PC-9 (cell line): ENCODE data around the gene OPRM1. TPM values are rescaled to one million over a fixed set of nuclear protein-coding genes. Genes with fewer than 3 reads are reported as not detected.

ENCODE experiments used
- BruUV-seq: library from RNA; stranded (reverse); fragments of 400-500 nt; replicated peaks from 2 replicates; lab custom pipeline; 2021; lab: Mats Ljungman, UMichigan
- CTCF ChIA-PET: fragments of 300-600 bp; sonication (Branson Sonifier 250); formaldehyde crosslinking; loops from one replicate; lab custom pipeline; 2022; ENCODE audit warnings: antibody characterized with exemption; lab: Charles Lee
- POLR2A ChIA-PET: fragments of 300-600 bp; sonication (Branson Sonifier 250); formaldehyde crosslinking; loops from one replicate; lab custom pipeline; 2022; ENCODE audit warnings: antibody characterized with exemption; ENCODE audit not compliant: unreplicated experiment; lab: Charles Lee
- DNase-seq, 2 experiments: peaks; one replicate each; pipeline versions ENCODE4 v3.0.0 to v3.0.0-alpha.2; 2015 to 2022; ENCODE audit warnings: mixed read lengths in 1 of 2
- H2AFZ ChIP-seq: fragments of 200-600 bp; sonication (generic); 2 replicates; pipeline ENCODE4 v1.8.1; 2017; ENCODE audit warnings: antibody characterized with exemption
- H3F3A ChIP-seq: fragments of 200-600 bp; sonication (generic); 2 replicates; pipeline ENCODE4 v1.8.1; 2017; ENCODE audit warnings: antibody characterized with exemption, mild to moderate bottlenecking, low read depth; ENCODE audit not compliant: insufficient read depth
- H3K27ac ChIP-seq: fragments of 200-600 bp; sonication (generic); 2 replicates; pipeline ENCODE4 v1.6.1; 2016; ENCODE audit warnings: mixed run types
- H3K27me3 ChIP-seq: fragments of 200-600 bp; sonication (generic); 2 replicates; pipeline ENCODE4 v1.6.1; 2016; ENCODE audit warnings: low read depth, mixed run types; ENCODE audit not compliant: insufficient read depth
- H3K36me3 ChIP-seq: fragments of 200-600 bp; sonication (generic); 2 replicates; pipeline ENCODE4 v1.6.1; 2016; ENCODE audit warnings: low read depth, mixed run types
- H3K4me1 ChIP-seq: fragments of 200-600 bp; sonication (generic); replicated peaks from 2 replicates; pipeline ENCODE4 v1.6.1; 2016; ENCODE audit warnings: mixed run types; ENCODE audit not compliant: insufficient read depth
- H3K4me2 ChIP-seq: fragments of 200-600 bp; sonication (generic); 2 replicates; pipeline ENCODE4 v1.6.1; 2017; ENCODE audit warnings: mixed run types
- H3K4me3 ChIP-seq: fragments of 200-600 bp; sonication (generic); 2 replicates; pipeline ENCODE4 v1.6.1; 2016; ENCODE audit warnings: mixed run types
- H3K79me2 ChIP-seq: fragments of 200-600 bp; sonication (generic); 2 replicates; pipeline ENCODE4 v1.6.1; 2017; ENCODE audit warnings: low read depth, mixed run types
- H3K9me2 ChIP-seq: fragments of 200-600 bp; sonication (generic); 2 replicates; pipeline ENCODE4 v1.8.1; 2017; ENCODE audit warnings: mild to moderate bottlenecking; ENCODE audit not compliant: insufficient read depth
- H3K9me3 ChIP-seq: fragments of 200-600 bp; sonication (generic); 2 replicates; pipeline ENCODE4 v1.8.1; 2016; ENCODE audit warnings: low read depth; ENCODE audit not compliant: insufficient read depth
- H4K20me1 ChIP-seq: fragments of 200-600 bp; sonication (generic); 2 replicates; pipeline ENCODE4 v1.8.1; 2017; ENCODE audit not compliant: insufficient read depth
- EZH2 ChIP-seq: fragments of 200-600 bp; sonication (generic); IDR thresholded peaks from 2 replicates; pipeline ENCODE4 v1.8.0; 2017; ENCODE audit warnings: antibody characterized with exemption, low read depth
- intact Hi-C: fragments of 100-400 bp; cut with micrococcal nuclease; formaldehyde crosslinking; loops from one replicate; pipeline ENCODE4 v1.10.0; 2022; ENCODE audit not compliant: unreplicated experiment
- total RNA-seq: library from RNA; stranded (reverse); gene quantifications from 2 replicates; pipeline ENCODE4 v1.2.3, GENCODE V29; 2021
- TF ChIP-seq, protein P1 (sequence below): fragments of 200-600 bp; sonication (generic); conservative IDR thresholded peaks from 2 replicates; pipeline ENCODE4 v1.6.1; 2017; ENCODE audit warnings: mixed run types, antibody characterized with exemption, mild to moderate bottlenecking, moderate library complexity

OPRM1 gene
- total RNA-seq, 1 experiment from 2014 or later = not detected

DNA sequence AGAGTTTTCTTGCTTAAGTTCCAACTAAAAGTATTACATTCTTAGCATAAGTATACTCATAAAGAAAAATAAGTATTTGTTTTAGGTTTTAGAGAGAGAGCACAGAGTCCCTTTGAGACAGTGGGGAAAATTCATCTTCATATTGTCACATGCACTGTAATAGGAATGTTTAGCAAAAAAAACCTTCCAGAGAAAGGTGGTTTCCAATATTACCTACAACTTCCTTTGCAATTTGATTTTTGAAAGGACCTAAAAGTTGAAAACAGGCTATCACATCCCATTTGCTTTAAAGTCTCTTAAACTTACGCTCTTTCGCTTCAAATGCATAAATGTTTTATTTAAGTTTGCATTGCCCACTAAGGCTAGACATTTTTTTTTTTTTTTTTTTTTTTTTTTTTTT, 86.4 kb downstream of the OPRM1 start:
- Histone ChIP-seq H3K4me1 (no peaks in the 10 kb centered on the region), H3K9me2 (no peaks in the 10 kb centered on the region), H3K4me3 (no peak overlapping the region), H4K20me1 (no peaks in the 10 kb centered on the region), H3K27ac (no peak overlapping the region), H3K9me3 (no peaks in the 10 kb centered on the region), H3K36me3 (no peaks in the 10 kb centered on the region), H2AFZ (no peak overlapping the region), H3K4me2 (no peak overlapping the region), H3K27me3 (no peaks in the 10 kb centered on the region), H3K79me2 (no peaks in the 10 kb centered on the region), H3F3A (no peaks in the 10 kb centered on the region)
- DNase-seq = no peak
- ChIA-PET CTCF (no interaction called here), POLR2A (no interaction called here)
- intact Hi-C loops = no loop called here
- no TSS peak for BruUV-seq
- TF ChIP-seq, protein P1, sequence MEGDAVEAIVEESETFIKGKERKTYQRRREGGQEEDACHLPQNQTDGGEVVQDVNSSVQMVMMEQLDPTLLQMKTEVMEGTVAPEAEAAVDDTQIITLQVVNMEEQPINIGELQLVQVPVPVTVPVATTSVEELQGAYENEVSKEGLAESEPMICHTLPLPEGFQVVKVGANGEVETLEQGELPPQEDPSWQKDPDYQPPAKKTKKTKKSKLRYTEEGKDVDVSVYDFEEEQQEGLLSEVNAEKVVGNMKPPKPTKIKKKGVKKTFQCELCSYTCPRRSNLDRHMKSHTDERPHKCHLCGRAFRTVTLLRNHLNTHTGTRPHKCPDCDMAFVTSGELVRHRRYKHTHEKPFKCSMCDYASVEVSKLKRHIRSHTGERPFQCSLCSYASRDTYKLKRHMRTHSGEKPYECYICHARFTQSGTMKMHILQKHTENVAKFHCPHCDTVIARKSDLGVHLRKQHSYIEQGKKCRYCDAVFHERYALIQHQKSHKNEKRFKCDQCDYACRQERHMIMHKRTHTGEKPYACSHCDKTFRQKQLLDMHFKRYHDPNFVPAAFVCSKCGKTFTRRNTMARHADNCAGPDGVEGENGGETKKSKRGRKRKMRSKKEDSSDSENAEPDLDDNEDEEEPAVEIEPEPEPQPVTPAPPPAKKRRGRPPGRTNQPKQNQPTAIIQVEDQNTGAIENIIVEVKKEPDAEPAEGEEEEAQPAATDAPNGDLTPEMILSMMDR = no peak
- no peak for TF ChIP-seq EZH2

DNA sequence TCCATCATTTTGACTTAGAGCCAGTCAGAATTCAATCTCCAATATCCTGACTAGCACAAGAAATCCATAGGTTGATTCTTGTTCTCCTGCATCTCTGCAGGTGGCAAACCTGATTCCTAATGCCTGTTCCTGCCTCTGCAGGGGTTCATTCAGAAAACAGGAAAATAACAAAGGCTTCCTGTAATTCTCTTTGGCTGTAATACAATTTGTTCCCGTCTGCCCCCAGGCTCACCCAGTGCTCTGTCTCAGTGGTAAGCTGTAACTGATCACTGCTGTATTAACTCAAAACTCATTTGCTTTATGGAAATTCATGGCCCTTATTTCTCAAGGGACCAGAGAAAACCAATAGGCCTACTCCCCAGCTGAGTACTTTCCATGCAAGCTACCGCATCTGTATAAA, 88.6 kb downstream of the OPRM1 start:
- H3K4me1 ChIP-seq = no peaks in the 10 kb centered on the region
- no peaks in the 10 kb centered on the region for H3K79me2 ChIP-seq
- H3K27me3 ChIP-seq = no peaks in the 10 kb centered on the region
- no peaks in the 10 kb centered on the region for H3F3A ChIP-seq
- ChIA-PET POLR2A (no interaction called here), CTCF (no interaction called here)
- no peak for DNase-seq
- H3K27ac ChIP-seq = no peak overlapping the region
- no TSS peak for BruUV-seq
- no peak overlapping the region for H3K4me2 ChIP-seq
- no peak overlapping the region for H2AFZ ChIP-seq
- intact Hi-C loops = no loop called here
- no peaks in the 10 kb centered on the region; the same call in 1 of the 2 replicates for H4K20me1 ChIP-seq
- H3K4me3 ChIP-seq = no peak overlapping the region
- TF ChIP-seq EZH2 = no peak
- H3K9me2 ChIP-seq = no peaks in the 10 kb centered on the region
- H3K36me3 ChIP-seq = no peaks in the 10 kb centered on the region
- H3K9me3 ChIP-seq = no peaks in the 10 kb centered on the region

DNA sequence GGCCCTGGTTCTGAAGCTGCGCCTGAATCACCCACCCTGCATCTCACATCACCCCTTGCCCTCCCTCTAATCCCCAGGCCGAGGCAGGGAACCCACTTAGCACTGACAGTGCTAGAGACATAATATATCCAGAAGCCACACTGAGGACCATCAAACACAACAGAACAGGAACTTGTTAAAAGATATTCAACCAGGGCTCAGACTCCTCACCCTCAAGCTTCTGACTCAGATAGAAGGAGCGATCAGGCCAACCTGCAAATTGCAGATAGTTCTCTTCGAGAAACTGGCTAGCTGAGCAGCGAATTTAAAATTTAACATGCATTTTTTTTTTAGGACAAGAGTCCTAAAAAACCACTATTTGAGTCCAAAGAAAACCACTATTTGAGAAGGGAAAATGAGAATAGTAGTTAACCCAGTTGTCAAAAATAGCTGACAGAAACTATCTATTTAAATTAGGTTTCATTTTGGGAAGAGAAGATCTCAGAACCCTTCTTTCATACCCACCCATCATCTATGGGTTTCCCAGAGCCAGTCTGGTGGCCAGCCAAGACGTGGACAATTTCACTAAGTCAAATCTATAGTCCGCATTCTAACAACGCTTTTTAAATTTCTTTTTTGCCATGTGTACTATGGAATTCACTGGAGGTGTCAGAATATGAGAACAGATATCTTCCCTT, 95.6 kb downstream of the OPRM1 start:
- TF ChIP-seq EZH2 = no peak
- TF ChIP-seq, protein P1 = no peak
- no peaks in the 10 kb centered on the region for H3K9me3 ChIP-seq
- H3K4me2 ChIP-seq = no peak overlapping the region
- DNase-seq = no peak
- intact Hi-C loops = no loop called here
- BruUV-seq = no TSS peak
- ChIA-PET POLR2A (no interaction called here), CTCF (no interaction called here)
- no peaks in the 10 kb centered on the region for H3K79me2 ChIP-seq
- H4K20me1 ChIP-seq = no peaks in the 10 kb centered on the region; the same call in 1 of the 2 replicates
- H3K4me1 ChIP-seq = no peaks in the 10 kb centered on the region
- no peaks in the 10 kb centered on the region for H3K27me3 ChIP-seq
- H2AFZ ChIP-seq = no peak overlapping the region
- no peak overlapping the region for H3K27ac ChIP-seq
- H3F3A ChIP-seq = no peaks in the 10 kb centered on the region
- no peak overlapping the region for H3K4me3 ChIP-seq
- H3K36me3 ChIP-seq = no peaks in the 10 kb centered on the region
- no peaks in the 10 kb centered on the region for H3K9me2 ChIP-seq

DNA sequence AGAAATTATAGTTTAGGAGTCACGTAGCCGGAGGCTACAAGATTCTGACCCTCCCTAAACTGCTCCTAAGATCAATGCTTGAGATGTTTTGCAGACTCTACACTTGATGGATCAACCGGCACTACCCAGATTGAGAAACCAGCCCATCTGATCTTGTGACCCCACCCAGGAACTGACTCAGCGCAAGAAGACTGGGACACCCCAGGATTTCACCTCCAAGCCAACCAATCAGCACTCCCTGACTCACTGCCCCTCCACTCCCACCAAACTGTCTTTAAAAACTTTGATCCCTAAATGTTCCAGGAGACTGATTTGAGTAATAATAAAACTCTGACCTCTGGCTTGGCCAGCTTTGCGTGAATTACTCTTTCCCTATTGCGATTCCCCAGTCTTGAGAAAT, 99.8 kb downstream of the OPRM1 start:
- no TSS peak for BruUV-seq
- CTCF ChIA-PET = no interaction called here
- Histone ChIP-seq H3K9me3 (no peaks in the 10 kb centered on the region), H3K4me2 (no peak overlapping the region), H4K20me1 (no peaks in the 10 kb centered on the region), H3K36me3 (no peaks in the 10 kb centered on the region), H3K79me2 (no peaks in the 10 kb centered on the region), H3F3A (no peaks in the 10 kb centered on the region), H3K27me3 (no peaks in the 10 kb centered on the region), H3K9me2 (no peaks in the 10 kb centered on the region), H2AFZ (no peak overlapping the region), H3K4me1 (no peaks in the 10 kb centered on the region), H3K27ac (no peak overlapping the region), H3K4me3 (no peak overlapping the region)
- POLR2A ChIA-PET = no interaction called here
- TF ChIP-seq, protein P1 = no peak
- TF ChIP-seq EZH2 = no peak
- intact Hi-C loops = no loop called here
- DNase-seq = no peak
